Measurements from ENCODE around the gene NPL.

- TF ChIP-seq CTCF (IDR thresholded peaks at IDR 0.05; ENCODE audit: poor library complexity, severe bottlenecking) (no peak), POLR2AphosphoS5 (IDR thresholded peaks at IDR 0.05) (no peak)
These were observed 33.9 kb upstream of the NPL start for GRCh38 chr1:182755632-182756031.
